ENCODE results near the gene PCNX2.
"Not testable (repeated sequence)": the region's sequence is repeated elsewhere in the genome, so short reads cannot be mapped to it uniquely, and the experiment has no call there.

The PCNX2 gene

GRCh38 chr1:233015965-233016364 is 279.6 kb downstream of the PCNX2 start:
- DNase-seq (ENCODE audit: low read depth, low spot score), result no peak

GRCh38 chr1:233012021-233012420 is 283.5 kb downstream of the PCNX2 start:
- DNase-seq (ENCODE audit: low read depth, low spot score), result no peak

GRCh38 chr1:233010146-233010545 is 285.4 kb downstream of the PCNX2 start:
- no peak for DNase-seq (ENCODE audit: low read depth, low spot score)

GRCh38 chr1:233006541-233006973 is 289.0 kb downstream of the PCNX2 start:
- DNase-seq (ENCODE audit: low read depth, low spot score), result no peak

DNA sequence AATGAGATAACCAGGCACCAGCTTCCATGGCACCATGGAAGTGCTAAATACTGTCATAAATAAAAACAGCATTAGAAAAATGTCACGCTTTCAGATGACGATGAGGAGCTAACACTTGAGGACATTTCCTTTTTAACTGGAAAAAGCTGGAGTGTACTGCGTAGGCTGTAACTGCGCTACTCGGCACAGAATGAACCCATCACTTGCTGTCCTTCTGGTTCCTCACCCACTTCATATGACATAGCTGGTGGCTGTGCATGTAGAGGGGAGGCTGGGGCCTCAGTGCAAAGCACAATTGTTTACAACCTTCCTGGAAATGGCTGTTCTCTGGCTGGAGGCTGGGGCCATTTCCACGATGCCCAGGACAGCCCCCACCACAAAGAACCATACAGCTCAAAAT is 289.4 kb downstream of the PCNX2 start:
- no peak for DNase-seq (ENCODE audit: low read depth, low spot score)

- DNase-seq (ENCODE audit: low read depth, low spot score), result no peak
Measured at GRCh38 chr1:233005703-233006102, 289.8 kb downstream of the PCNX2 start.

- DNase-seq (ENCODE audit: low read depth, low spot score), result no peak
Measured at GRCh38 chr1:233005156-233005555, 290.4 kb downstream of the PCNX2 start.

DNA sequence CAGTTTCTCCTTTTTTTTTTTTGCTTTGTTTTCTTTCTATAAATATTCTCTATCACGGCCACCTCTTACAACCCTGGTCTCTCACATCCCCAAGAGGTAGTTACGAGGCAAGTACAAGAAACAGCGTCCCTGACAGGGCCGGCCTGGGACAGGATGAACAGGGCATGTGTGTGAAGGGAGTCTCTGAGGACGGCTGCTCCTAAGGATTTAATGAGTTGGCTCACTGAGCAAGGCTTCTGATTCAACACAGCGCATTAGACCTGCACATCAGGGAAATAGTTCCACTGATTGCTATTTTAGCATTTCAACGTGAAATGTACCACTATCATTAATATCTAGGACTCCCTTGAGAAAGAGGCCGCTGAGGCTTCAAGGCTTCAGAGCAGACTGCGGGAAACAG is 291.1 kb downstream of the PCNX2 start:
- no peak for DNase-seq (ENCODE audit: low read depth, low spot score)

DNA sequence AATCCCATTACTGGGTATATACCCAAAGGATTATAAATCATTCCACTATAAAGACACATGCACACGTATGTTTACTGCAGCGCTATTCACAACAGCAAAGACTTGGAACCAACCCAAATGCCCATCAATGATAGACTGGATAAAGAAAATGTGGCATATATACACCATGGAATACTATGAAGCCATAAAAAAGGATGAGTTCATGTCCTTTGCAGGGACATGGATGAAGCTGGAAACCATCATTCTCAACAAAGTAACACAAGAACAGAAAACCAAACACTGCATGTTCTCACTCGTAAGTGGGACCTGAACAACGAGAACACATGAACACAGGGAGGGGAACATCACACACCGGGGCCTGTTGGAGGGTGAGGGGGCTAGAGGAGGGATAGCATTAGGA is 291.9 kb downstream of the PCNX2 start:
- not testable (repeated sequence) for DNase-seq (ENCODE audit: low read depth, low spot score)

DNA sequence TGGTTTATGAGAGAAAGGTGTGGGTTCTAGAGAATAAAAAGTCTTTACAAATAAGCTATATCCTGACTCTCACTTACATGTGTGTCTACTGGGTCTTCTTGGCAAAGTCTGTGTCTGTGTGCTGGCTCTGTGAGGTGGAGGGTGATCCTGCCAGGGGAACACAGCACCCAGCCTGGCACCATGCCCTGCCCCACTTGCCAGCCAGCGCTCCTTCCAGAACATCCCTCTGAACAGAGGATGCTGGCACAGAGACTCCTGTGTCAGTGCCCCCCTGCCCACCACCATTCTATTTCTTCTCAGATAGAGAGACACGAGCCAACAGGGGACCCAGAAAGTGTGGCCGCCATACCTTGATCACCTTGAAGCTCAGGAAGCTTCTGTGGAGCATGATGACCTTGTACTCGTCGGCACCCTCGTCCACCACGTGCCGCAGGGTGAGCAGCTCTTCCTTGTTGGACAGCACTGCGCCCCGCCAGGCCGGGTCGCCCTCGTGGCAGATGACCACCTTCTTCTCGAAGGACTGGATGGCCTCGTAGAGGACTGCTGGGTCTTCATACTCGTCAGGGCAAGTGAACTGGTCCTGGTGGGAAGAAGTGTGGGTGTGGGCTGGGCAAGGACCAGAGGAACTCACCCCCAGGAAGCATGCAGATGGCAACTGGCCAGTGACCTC is 295.4 kb downstream of the PCNX2 start:
- DNase-seq (ENCODE audit: low read depth, low spot score), result no peak

GRCh38 chr1:232998646-232999045 is 296.9 kb downstream of the PCNX2 start:
- no peak for DNase-seq (ENCODE audit: low read depth, low spot score)

DNA sequence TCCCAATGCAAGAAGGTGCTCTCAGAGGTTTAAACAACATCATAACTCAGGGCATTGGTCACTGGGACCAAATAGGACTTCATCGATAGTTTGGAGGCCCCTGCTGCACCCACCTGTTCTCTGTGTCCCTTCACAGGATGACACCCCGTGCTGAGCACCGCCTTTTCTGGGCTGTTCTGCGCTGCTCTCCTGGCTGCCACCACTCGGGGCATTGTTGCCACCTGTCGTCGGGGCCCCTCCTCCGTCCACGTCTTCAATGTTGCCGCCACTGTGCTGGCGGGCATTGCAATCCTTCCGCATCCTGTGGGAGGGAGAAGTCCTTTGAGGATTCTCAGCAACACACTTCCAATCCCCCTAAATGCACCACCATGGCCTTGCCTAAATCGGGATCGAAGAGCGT is 297.4 kb downstream of the PCNX2 start:
- no peak for DNase-seq (ENCODE audit: low read depth, low spot score)

DNA sequence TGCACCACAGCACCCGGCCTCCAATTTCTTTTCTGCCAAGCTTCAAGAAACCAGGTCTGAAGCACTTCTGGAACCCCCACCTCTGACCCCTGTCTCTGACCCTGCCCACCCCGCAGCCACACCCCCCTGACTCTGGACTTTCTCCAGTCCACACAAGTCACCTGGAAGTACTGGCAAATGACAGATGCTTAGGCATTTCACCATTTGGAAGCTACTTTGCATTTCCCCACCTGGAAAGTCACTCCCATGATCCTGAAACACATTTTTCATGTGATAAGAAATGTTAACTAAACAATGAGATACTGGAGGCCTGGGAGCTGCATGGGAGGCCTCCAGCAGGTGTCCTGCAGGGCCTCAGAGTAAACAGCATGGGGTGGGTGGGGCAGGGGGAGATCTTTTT is 299.4 kb downstream of the PCNX2 start:
- DNase-seq (ENCODE audit: low read depth, low spot score), result no peak

GRCh38 chr1:232995189-232995588 is 300.3 kb downstream of the PCNX2 start:
- DNase-seq (ENCODE audit: low read depth, low spot score), result no peak

GRCh38 chr1:232993555-232993954 is 302.0 kb downstream of the PCNX2 start:
- DNase-seq (ENCODE audit: low read depth, low spot score), result no peak

DNA sequence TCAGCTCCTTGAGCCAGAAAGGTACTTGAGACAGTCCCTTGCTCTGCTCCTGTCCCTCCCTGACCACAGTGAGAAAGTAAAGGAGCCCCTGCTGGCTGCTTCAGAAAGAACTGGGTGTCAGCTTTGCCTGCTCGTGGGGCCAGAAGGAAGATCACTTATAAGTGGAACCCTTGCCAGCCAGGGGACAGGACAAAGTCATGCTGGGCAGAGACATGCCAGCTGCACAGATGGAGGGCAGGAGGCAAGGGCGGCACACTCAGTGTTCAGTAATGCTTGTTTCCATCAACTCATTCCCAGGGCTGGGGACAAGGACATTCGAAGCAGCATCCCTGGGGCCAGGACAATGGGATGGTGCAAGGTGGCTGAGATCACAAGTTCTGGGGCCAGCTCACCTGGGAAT is 303.3 kb downstream of the PCNX2 start:
- no peak for DNase-seq (ENCODE audit: low read depth, low spot score)

- DNase-seq (ENCODE audit: low read depth, low spot score), result no peak
Measured at GRCh38 chr1:232991238-232991637, 304.3 kb downstream of the PCNX2 start.

DNA sequence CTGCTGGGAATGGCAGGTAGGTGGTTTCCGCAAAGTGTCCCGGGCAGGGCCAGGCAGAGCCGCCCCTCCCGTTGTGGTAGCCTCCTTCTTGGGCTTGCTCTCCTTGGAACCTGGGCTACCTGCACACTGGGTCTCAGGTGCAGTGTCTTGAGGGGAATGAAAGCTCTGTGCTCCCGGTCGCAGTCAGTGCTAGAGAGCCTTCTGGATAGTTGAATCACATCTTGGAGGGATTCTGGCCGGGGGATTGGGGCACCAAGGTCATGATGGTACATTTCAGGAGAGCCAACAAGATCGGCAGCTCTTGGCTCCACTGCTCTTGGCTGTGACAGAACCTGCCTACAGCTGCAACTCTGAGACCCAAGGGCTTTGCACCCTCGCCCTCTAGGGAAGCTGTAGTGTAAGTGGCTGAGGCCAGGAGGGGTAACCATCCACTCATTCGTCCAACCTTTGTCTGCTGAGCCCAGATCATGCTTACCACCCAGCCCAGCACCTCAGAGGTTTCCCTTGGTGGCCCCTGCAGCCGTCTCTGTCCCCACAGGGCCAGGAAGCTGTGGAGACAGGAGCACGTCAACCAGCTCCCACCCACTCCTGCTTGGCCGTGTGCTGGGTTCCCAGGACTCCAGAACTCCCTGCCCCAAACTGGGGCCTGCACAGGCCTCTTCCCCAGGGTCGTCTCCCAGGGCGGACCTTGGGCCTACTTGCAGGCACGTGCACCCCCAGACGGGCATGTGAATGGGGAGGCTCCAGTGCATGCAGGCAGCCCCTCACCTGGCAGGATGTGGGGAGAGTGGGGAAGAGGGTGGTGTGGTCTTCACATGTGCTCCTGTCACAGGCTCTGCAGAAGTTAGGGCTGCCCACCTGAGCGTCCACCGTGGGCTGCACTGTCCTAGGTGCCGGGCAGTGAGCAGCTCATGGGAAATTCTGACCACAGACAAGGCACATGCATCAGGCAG is 305.1 kb downstream of the PCNX2 start:
- no peak for DNase-seq (ENCODE audit: low read depth, low spot score)

DNA sequence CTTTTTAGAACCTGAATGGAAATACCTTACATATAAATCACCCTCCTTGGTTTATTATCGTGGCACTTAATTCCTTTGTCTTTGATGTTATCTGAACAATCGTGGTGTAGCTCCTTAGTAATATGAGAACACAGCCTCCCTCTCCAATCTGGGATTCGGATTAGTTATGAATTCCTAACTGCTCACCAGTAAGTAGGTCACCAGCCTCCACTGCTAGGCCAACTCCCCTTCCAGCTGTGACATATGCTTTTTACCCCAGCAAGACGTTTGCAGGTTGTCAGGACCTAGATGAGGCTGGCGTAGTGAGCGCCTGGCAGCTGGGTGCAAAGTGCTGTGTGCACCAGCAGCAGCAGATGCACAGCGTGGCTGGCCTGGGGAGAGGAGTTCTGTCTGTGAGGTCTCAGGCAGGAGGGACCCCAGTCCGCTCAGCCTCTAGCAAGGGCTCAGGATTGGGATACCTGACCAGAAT is 306.9 kb downstream of the PCNX2 start:
- no peak for DNase-seq (ENCODE audit: low read depth, low spot score)

GRCh38 chr1:232987774-232988140 is 307.8 kb downstream of the PCNX2 start:
- no peak for DNase-seq (ENCODE audit: low read depth, low spot score)

DNA sequence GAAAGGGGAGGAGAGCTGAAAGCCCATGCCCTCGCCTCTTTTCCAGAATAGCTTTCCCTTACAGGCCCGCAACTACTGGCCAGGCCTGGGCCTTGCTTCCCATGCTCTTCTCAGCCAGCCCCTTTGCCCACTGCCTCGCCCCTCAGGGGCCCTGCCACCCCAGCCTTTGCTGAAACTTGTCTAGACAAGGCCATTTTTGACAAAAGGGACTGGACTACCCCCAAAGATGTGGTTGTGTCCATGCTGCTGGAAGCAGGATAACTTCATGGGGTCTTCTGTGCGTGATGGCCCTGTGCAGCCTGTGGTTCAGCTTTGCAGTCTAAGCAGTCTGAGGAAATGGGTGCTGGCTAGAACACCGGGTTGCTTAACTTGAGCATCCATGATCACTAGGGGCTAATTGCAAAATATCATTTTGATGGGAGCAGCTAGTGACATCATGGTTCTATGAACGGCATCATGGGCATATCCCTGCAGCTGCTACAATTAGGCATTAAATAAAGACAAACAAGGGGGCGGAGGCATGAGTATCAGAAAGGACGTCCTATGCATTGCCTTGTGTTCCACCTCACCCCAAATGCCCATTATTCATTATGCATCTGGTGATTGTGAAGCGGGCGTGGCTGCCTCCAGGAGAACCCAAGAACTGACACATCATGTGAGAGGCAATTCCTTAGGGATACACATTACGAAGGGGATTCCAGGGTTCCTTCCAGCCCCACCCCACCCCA is 308.3 kb downstream of the PCNX2 start:
- no peak for DNase-seq (ENCODE audit: low read depth, low spot score)

DNA sequence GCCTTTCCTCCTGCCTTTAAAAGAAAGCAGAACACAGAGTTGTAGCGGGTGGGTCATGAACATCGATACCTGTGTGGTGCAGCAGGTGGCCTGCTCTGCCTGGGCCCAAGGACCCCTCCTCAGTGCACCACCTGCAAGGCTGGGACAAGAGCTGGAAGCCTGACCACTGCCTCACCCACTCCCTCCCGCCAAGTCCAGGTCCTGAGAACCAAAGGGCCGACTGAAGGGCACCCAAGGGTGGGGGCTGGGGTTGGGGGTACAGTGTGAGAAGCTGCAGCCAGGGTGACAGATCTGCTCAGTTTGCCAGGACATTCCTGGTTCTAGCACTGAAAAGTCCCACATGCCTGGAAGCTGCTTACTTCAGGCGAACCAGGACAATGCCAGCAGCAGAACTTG is 309.0 kb downstream of the PCNX2 start:
- DNase-seq (ENCODE audit: low read depth, low spot score), result no peak

Data from smooth muscle cell of the brain vasculature (primary cell).